Glomerular endothelial cell (primary cell): ENCODE results near the gene ARMC9. TPM values are rescaled to one million over a fixed set of nuclear protein-coding genes. Genes with fewer than 3 reads are reported as not detected.
A peak's percentile ranks its signal among the peaks of the same experiment; 100 is the strongest.
"Not testable (repeated sequence)": the region's sequence is repeated elsewhere in the genome, so short reads cannot be mapped to it uniquely, and the experiment has no call there.

Experiments used
- DNase-seq: peaks from one replicate; pipeline ENCODE4 v3.0.0-alpha.2; 2011; ENCODE audit warnings: low read depth, low spot score; ENCODE audit errors: extremely low read depth
- total RNA-seq: library from RNA; depleted of rRNA; stranded (reverse); fragments of >200 nt; gene quantifications from 2 replicates; pipeline ENCODE4 v1.2.3, GENCODE V29; 2015

ARMC9 gene
- total RNA-seq, 1 donor from 2014 or later = 21.3 TPM

GRCh38 chr2:231277962-231278361, 79.5 kb downstream of the ARMC9 start:
- DNase-seq = no peak

- DNase-seq = no peak
Observed at GRCh38 chr2:231278868-231279267, 80.4 kb downstream of the ARMC9 start.

- DNase-seq = no peak
Observed at GRCh38 chr2:231280846-231281245, 82.4 kb downstream of the ARMC9 start.

- DNase-seq = no peak
Observed at GRCh38 chr2:231284296-231284695, 85.9 kb downstream of the ARMC9 start.

- DNase-seq = no peak
Observed at GRCh38 chr2:231286964-231287363, 88.5 kb downstream of the ARMC9 start.

GRCh38 chr2:231287696-231288095, 89.3 kb downstream of the ARMC9 start:
- no peak for DNase-seq

- DNase-seq = no peak
Observed at GRCh38 chr2:231288590-231288989, 90.2 kb downstream of the ARMC9 start.

- DNase-seq = no peak
Observed at GRCh38 chr2:231290321-231291015, 92.0 kb downstream of the ARMC9 start.

GRCh38 chr2:231292472-231293134, 94.2 kb downstream of the ARMC9 start:
- DNase-seq = no peak

- DNase-seq = no peak
Observed at GRCh38 chr2:231293163-231293562, 94.7 kb downstream of the ARMC9 start.

GRCh38 chr2:231294116-231294515, 95.7 kb downstream of the ARMC9 start:
- no peak for DNase-seq

- no peak for DNase-seq
Observed at GRCh38 chr2:231294571-231295362, 96.3 kb downstream of the ARMC9 start.

GRCh38 chr2:231295363-231295655, 96.9 kb downstream of the ARMC9 start:
- DNase-seq = no peak

- DNase-seq = no peak
Observed at GRCh38 chr2:231296401-231296974, 98.1 kb downstream of the ARMC9 start.

GRCh38 chr2:231297108-231297908, 98.9 kb downstream of the ARMC9 start:
- DNase-seq = no peak

GRCh38 chr2:231298091-231298490, 99.7 kb downstream of the ARMC9 start:
- DNase-seq = no peak

GRCh38 chr2:231299267-231299666, 100.8 kb downstream of the ARMC9 start:
- DNase-seq = no peak

GRCh38 chr2:231300020-231300721, 101.7 kb downstream of the ARMC9 start:
- DNase-seq = peak; percentile 78

- no peak for DNase-seq
Observed at GRCh38 chr2:231300722-231301076, 102.3 kb downstream of the ARMC9 start.

- not testable (repeated sequence) for DNase-seq
Observed at GRCh38 chr2:231304259-231304658, 105.8 kb downstream of the ARMC9 start.
